Posterior cingulate gyrus (tissue), 11 donors: ENCODE data around the gene KRTAP3-3.
A peak's percentile ranks its signal among the peaks of the same experiment; 100 is the strongest.

Experiments
- DNase-seq, 10 donors: peaks; one replicate each; pipeline versions ENCODE4 v3.0.0 to v3.0.0-alpha.2; 2020 to 2021; ENCODE audit warnings: mixed read lengths in 3 of 10
- intact Hi-C: fragments of 100-400 bp; cut with DNase I; formaldehyde crosslinking; loops from one replicate; pipeline ENCODE4 v1.15.1; 2023

Gene KRTAP3-3

GRCh38 chr17:40962059-40962561 lies 31.9 kb downstream of the KRTAP3-3 start:
- DNase-seq = no peak
- intact Hi-C loops = no loop called here

GRCh38 chr17:40961591-40961990 lies 32.4 kb downstream of the KRTAP3-3 start:
- no peak for DNase-seq
- intact Hi-C loops = no loop called here

- DNase-seq = no peak
- intact Hi-C loops = no loop called here
These were observed 33.8 kb downstream of the KRTAP3-3 start for GRCh38 chr17:40960144-40960543.

- intact Hi-C loops = no loop called here
- peak in 1 of 10 donors; percentile 54 for DNase-seq
These were observed 35.6 kb downstream of the KRTAP3-3 start for GRCh38 chr17:40958086-40958953.

- no peak for DNase-seq
- intact Hi-C loops = no loop called here
These were observed 37.3 kb downstream of the KRTAP3-3 start for GRCh38 chr17:40956401-40957254.

GRCh38 chr17:40953881-40954280 lies 40.1 kb downstream of the KRTAP3-3 start:
- intact Hi-C loops = no loop called here
- DNase-seq = no peak

GRCh38 chr17:40952661-40953060 lies 41.3 kb downstream of the KRTAP3-3 start:
- DNase-seq = no peak
- intact Hi-C loops = no loop called here

GRCh38 chr17:40952154-40952553 lies 41.8 kb downstream of the KRTAP3-3 start:
- intact Hi-C loops = no loop called here
- no peak for DNase-seq

- DNase-seq = no peak
- intact Hi-C loops = no loop called here
These were observed 42.8 kb downstream of the KRTAP3-3 start for GRCh38 chr17:40951011-40951622.

GRCh38 chr17:40950176-40950575 lies 43.8 kb downstream of the KRTAP3-3 start:
- intact Hi-C loops = no loop called here
- DNase-seq = no peak

- peak in 1 of 10 donors; percentile 45 for DNase-seq
- intact Hi-C loops = no loop called here
These were observed 44.5 kb downstream of the KRTAP3-3 start for GRCh38 chr17:40949418-40949817.

- intact Hi-C loops = no loop called here
- no peak for DNase-seq
These were observed 46.0 kb downstream of the KRTAP3-3 start for GRCh38 chr17:40947929-40948328.

GRCh38 chr17:40945414-40945813 lies 48.5 kb downstream of the KRTAP3-3 start:
- intact Hi-C loops = no loop called here

GRCh38 chr17:40944531-40944930 lies 49.4 kb downstream of the KRTAP3-3 start:
- no peak for DNase-seq
- intact Hi-C loops = no loop called here

More at GRCh38 chr17:40945414-40945813, 48.5 kb downstream of the KRTAP3-3 start:
- no peak for DNase-seq
